ENCODE data around the gene ATG4B. TPM values are rescaled to one million over a fixed set of nuclear protein-coding genes. Genes with fewer than 3 reads are reported as not detected.

ATG4B gene
- total and polyA plus RNA-seq, 9 of the 15 experiments (the other 6 are each of a cell fraction or from before 2014, with no cell fraction given) = 5.9 to 58.8 (median 35.6) TPM

DNA sequence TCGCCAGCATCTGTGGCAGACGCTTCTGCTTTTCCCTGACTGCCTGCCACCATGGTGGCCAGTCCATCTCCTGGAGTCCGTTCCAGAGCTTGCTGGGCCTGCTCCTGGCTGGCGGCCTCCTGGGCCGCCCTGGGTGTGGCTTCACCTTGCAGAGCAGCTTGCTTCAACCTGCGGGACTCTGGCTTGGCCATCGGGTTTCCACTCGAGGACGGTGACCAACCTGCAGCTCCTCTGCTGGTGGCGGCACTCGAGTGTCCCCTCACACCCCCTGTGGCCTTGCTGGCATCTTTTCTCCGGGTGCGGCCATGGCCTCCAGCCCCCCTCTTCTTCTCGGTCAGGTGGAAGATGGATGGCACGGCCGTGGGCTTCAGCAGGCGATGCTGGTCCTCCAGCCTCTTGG is 3.9 kb upstream of the ATG4B start (continued):
- TF ChIP-seq, protein P1, sequence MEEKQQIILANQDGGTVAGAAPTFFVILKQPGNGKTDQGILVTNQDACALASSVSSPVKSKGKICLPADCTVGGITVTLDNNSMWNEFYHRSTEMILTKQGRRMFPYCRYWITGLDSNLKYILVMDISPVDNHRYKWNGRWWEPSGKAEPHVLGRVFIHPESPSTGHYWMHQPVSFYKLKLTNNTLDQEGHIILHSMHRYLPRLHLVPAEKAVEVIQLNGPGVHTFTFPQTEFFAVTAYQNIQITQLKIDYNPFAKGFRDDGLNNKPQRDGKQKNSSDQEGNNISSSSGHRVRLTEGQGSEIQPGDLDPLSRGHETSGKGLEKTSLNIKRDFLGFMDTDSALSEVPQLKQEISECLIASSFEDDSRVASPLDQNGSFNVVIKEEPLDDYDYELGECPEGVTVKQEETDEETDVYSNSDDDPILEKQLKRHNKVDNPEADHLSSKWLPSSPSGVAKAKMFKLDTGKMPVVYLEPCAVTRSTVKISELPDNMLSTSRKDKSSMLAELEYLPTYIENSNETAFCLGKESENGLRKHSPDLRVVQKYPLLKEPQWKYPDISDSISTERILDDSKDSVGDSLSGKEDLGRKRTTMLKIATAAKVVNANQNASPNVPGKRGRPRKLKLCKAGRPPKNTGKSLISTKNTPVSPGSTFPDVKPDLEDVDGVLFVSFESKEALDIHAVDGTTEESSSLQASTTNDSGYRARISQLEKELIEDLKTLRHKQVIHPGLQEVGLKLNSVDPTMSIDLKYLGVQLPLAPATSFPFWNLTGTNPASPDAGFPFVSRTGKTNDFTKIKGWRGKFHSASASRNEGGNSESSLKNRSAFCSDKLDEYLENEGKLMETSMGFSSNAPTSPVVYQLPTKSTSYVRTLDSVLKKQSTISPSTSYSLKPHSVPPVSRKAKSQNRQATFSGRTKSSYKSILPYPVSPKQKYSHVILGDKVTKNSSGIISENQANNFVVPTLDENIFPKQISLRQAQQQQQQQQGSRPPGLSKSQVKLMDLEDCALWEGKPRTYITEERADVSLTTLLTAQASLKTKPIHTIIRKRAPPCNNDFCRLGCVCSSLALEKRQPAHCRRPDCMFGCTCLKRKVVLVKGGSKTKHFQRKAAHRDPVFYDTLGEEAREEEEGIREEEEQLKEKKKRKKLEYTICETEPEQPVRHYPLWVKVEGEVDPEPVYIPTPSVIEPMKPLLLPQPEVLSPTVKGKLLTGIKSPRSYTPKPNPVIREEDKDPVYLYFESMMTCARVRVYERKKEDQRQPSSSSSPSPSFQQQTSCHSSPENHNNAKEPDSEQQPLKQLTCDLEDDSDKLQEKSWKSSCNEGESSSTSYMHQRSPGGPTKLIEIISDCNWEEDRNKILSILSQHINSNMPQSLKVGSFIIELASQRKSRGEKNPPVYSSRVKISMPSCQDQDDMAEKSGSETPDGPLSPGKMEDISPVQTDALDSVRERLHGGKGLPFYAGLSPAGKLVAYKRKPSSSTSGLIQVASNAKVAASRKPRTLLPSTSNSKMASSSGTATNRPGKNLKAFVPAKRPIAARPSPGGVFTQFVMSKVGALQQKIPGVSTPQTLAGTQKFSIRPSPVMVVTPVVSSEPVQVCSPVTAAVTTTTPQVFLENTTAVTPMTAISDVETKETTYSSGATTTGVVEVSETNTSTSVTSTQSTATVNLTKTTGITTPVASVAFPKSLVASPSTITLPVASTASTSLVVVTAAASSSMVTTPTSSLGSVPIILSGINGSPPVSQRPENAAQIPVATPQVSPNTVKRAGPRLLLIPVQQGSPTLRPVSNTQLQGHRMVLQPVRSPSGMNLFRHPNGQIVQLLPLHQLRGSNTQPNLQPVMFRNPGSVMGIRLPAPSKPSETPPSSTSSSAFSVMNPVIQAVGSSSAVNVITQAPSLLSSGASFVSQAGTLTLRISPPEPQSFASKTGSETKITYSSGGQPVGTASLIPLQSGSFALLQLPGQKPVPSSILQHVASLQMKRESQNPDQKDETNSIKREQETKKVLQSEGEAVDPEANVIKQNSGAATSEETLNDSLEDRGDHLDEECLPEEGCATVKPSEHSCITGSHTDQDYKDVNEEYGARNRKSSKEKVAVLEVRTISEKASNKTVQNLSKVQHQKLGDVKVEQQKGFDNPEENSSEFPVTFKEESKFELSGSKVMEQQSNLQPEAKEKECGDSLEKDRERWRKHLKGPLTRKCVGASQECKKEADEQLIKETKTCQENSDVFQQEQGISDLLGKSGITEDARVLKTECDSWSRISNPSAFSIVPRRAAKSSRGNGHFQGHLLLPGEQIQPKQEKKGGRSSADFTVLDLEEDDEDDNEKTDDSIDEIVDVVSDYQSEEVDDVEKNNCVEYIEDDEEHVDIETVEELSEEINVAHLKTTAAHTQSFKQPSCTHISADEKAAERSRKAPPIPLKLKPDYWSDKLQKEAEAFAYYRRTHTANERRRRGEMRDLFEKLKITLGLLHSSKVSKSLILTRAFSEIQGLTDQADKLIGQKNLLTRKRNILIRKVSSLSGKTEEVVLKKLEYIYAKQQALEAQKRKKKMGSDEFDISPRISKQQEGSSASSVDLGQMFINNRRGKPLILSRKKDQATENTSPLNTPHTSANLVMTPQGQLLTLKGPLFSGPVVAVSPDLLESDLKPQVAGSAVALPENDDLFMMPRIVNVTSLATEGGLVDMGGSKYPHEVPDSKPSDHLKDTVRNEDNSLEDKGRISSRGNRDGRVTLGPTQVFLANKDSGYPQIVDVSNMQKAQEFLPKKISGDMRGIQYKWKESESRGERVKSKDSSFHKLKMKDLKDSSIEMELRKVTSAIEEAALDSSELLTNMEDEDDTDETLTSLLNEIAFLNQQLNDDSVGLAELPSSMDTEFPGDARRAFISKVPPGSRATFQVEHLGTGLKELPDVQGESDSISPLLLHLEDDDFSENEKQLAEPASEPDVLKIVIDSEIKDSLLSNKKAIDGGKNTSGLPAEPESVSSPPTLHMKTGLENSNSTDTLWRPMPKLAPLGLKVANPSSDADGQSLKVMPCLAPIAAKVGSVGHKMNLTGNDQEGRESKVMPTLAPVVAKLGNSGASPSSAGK (IDR thresholded peaks at IDR 0.05) = no peak
- no peak for TF ChIP-seq LARP7 (IDR thresholded peaks at IDR 0.05)
- TF ChIP-seq FOXJ3 (CRISPR knock-in tag; IDR thresholded peaks at IDR 0.05) = no peak
- TF ChIP-seq, protein P2, sequence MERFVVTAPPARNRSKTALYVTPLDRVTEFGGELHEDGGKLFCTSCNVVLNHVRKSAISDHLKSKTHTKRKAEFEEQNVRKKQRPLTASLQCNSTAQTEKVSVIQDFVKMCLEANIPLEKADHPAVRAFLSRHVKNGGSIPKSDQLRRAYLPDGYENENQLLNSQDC (CRISPR knock-in tag; IDR thresholded peaks at IDR 0.05) = no peak
- TF ChIP-seq, protein P3, sequence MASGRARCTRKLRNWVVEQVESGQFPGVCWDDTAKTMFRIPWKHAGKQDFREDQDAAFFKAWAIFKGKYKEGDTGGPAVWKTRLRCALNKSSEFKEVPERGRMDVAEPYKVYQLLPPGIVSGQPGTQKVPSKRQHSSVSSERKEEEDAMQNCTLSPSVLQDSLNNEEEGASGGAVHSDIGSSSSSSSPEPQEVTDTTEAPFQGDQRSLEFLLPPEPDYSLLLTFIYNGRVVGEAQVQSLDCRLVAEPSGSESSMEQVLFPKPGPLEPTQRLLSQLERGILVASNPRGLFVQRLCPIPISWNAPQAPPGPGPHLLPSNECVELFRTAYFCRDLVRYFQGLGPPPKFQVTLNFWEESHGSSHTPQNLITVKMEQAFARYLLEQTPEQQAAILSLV (tag; IDR thresholded peaks at IDR 0.05) = no peak
- TF ChIP-seq, protein P4, sequence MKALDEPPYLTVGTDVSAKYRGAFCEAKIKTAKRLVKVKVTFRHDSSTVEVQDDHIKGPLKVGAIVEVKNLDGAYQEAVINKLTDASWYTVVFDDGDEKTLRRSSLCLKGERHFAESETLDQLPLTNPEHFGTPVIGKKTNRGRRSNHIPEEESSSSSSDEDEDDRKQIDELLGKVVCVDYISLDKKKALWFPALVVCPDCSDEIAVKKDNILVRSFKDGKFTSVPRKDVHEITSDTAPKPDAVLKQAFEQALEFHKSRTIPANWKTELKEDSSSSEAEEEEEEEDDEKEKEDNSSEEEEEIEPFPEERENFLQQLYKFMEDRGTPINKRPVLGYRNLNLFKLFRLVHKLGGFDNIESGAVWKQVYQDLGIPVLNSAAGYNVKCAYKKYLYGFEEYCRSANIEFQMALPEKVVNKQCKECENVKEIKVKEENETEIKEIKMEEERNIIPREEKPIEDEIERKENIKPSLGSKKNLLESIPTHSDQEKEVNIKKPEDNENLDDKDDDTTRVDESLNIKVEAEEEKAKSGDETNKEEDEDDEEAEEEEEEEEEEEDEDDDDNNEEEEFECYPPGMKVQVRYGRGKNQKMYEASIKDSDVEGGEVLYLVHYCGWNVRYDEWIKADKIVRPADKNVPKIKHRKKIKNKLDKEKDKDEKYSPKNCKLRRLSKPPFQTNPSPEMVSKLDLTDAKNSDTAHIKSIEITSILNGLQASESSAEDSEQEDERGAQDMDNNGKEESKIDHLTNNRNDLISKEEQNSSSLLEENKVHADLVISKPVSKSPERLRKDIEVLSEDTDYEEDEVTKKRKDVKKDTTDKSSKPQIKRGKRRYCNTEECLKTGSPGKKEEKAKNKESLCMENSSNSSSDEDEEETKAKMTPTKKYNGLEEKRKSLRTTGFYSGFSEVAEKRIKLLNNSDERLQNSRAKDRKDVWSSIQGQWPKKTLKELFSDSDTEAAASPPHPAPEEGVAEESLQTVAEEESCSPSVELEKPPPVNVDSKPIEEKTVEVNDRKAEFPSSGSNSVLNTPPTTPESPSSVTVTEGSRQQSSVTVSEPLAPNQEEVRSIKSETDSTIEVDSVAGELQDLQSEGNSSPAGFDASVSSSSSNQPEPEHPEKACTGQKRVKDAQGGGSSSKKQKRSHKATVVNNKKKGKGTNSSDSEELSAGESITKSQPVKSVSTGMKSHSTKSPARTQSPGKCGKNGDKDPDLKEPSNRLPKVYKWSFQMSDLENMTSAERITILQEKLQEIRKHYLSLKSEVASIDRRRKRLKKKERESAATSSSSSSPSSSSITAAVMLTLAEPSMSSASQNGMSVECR (CRISPR knock-in tag; IDR thresholded peaks at IDR 0.05) = no peak
- TF ChIP-seq, protein P5, sequence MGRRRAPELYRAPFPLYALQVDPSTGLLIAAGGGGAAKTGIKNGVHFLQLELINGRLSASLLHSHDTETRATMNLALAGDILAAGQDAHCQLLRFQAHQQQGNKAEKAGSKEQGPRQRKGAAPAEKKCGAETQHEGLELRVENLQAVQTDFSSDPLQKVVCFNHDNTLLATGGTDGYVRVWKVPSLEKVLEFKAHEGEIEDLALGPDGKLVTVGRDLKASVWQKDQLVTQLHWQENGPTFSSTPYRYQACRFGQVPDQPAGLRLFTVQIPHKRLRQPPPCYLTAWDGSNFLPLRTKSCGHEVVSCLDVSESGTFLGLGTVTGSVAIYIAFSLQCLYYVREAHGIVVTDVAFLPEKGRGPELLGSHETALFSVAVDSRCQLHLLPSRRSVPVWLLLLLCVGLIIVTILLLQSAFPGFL (CRISPR knock-in tag; IDR thresholded peaks at IDR 0.05) = no peak
- TF ChIP-seq, protein P6, sequence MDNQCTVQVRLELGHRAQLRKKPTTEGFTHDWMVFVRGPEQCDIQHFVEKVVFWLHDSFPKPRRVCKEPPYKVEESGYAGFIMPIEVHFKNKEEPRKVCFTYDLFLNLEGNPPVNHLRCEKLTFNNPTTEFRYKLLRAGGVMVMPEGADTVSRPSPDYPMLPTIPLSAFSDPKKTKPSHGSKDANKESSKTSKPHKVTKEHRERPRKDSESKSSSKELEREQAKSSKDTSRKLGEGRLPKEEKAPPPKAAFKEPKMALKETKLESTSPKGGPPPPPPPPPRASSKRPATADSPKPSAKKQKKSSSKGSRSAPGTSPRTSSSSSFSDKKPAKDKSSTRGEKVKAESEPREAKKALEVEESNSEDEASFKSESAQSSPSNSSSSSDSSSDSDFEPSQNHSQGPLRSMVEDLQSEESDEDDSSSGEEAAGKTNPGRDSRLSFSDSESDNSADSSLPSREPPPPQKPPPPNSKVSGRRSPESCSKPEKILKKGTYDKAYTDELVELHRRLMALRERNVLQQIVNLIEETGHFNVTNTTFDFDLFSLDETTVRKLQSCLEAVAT (IDR thresholded peaks at IDR 0.05) = no peak
